HepG2 (cell line): ENCODE results near the gene AATF. TPM values are rescaled to one million over a fixed set of nuclear protein-coding genes. Genes with fewer than 3 reads are reported as not detected.
A peak's percentile ranks its signal among the peaks of the same experiment; 100 is the strongest.

Experiments used
- ATAC-seq: fragments of 200-7000 bp; cut with Tn5 transposase; 3 replicates; pipeline ENCODE4 v1.9.1; 2020; ENCODE audit warnings: mild to moderate bottlenecking, moderate library complexity
- BruUV-seq: library from RNA; stranded (reverse); fragments of 400-500 nt; replicated peaks from 2 replicates; lab custom pipeline; 2021; lab: Mats Ljungman, UMichigan
- CTCF ChIA-PET: fragments of 300-600 bp; formaldehyde crosslinking; extraction: SDS; loops from one replicate; lab custom pipeline; 2021; ENCODE audit warnings: low total read pairs, inconsistent platforms, low intra/inter-chr PET ratio; lab: Yijun Ruan, JAX
- POLR2A ChIA-PET: fragments of 350-600 bp; sonication (Branson Sonifier 250); formaldehyde crosslinking; loops from one replicate; lab custom pipeline; 2020; ENCODE audit warnings: antibody characterized with exemption, inconsistent platforms; lab: Yijun Ruan, JAX
- DNase-seq: peaks from one replicate; pipeline ENCODE4 v3.0.0-alpha.2; 2015; ENCODE audit warnings: low spot score
- FAIRE-seq: peaks from 3 replicates; lab custom pipeline; 2011; peaks lifted over from hg19 to GRCh38; lab: Jason Lieb, UNC
- H2AFZ ChIP-seq: one replicate; pipeline ENCODE4 v1.6.1; 2011; ENCODE audit warnings: low read length, inconsistent platforms
- H3K27ac ChIP-seq: fragments of 300-600 bp; 3 replicates; pipeline ENCODE4 v1.8.0; 2011; ENCODE audit warnings: mixed run types, mild to moderate bottlenecking, mixed read lengths, low read length, inconsistent platforms; ENCODE audit not compliant: insufficient read depth; ENCODE audit errors: extremely low read length
- H3K27me3 ChIP-seq, 2 experiments: fragments of 200-600 bp in 1 of 2; 2 replicates in 1 of 2; 3 replicates in 1 of 2; pipeline versions ENCODE4 v1.6.0 to v1.8.0; 2011; ENCODE audit warnings: low read length in 2 of 2, mild to moderate bottlenecking in 2 of 2, moderate library complexity in 2 of 2, inconsistent platforms in 1 of 2; ENCODE audit not compliant: insufficient read depth in 2 of 2, control insufficient read depth in 1 of 2
- H3K36me3 ChIP-seq, 2 experiments: fragments of 200-600 bp in 1 of 2; replicated peaks in 1 of 2; 2 replicates in 1 of 2; 3 replicates in 1 of 2; pipeline versions ENCODE4 v1.5.1 to v1.8.0; 2011; ENCODE audit warnings: low read length in 2 of 2, inconsistent platforms in 1 of 2; ENCODE audit not compliant: insufficient read depth in 2 of 2, control insufficient read depth in 1 of 2
- H3K4me1 ChIP-seq: 2 replicates; pipeline ENCODE4 v1.5.1; 2012; ENCODE audit warnings: low read length, inconsistent platforms; ENCODE audit not compliant: insufficient read depth
- H3K4me2 ChIP-seq: 2 replicates; pipeline ENCODE4 v1.6.0; 2011; ENCODE audit warnings: low read depth, low read length, inconsistent platforms
- H3K4me3 ChIP-seq, 3 experiments: fragments of 200-600 bp in 1 of 3; sonication (generic), shearing (Covaris generic) in 1 of 3; replicated peaks in 1 of 3; 2 replicates each; pipeline ENCODE4 v1.5.1; 2011 to 2016; ENCODE audit warnings: low read length in 3 of 3, inconsistent platforms in 2 of 3, low read depth in 2 of 3, mild to moderate bottlenecking in 2 of 3, control low read depth in 1 of 3, mixed read lengths in 1 of 3; ENCODE audit not compliant: insufficient read depth in 1 of 3
- H3K79me2 ChIP-seq: one replicate; pipeline ENCODE4 v1.6.1; 2011; ENCODE audit warnings: low read length, inconsistent platforms; ENCODE audit not compliant: insufficient read depth
- H3K9ac ChIP-seq: 2 replicates; pipeline ENCODE4 v1.6.0; 2011; ENCODE audit warnings: mild to moderate bottlenecking, low read depth, low read length, inconsistent platforms; ENCODE audit not compliant: insufficient read depth
- H3K9me3 ChIP-seq: 2 replicates; pipeline ENCODE4 v1.5.1; 2012; ENCODE audit warnings: mild to moderate bottlenecking, low read length
- H4K20me1 ChIP-seq: 2 replicates; pipeline ENCODE4 v1.6.0; 2011; ENCODE audit warnings: inconsistent platforms, mild to moderate bottlenecking, low read length, moderate library complexity; ENCODE audit not compliant: insufficient read depth
- CBX1 ChIP-seq: IDR thresholded peaks from one replicate; pipeline ENCODE4 v1.6.1; 2016; ENCODE audit warnings: antibody characterized with exemption, low read depth
- CEBPB ChIP-seq: IDR thresholded peaks from 2 replicates; pipeline ENCODE4 v1.6.1; 2011; ENCODE audit warnings: low read depth, low read length, improper control_type of control experiment, borderline replicate concordance
- FOXM1 ChIP-seq: sonication (generic); formaldehyde crosslinking; IDR thresholded peaks from 2 replicates; pipeline ENCODE4 v1.5.0; 2020; ENCODE audit warnings: missing genetic modification reagents
- KDM1A ChIP-seq: IDR thresholded peaks from 2 replicates; pipeline ENCODE4 v1.6.1; 2016; ENCODE audit warnings: missing compliant biosample characterization
- NCOR1 ChIP-seq: fragments of 200-600 bp; sonication (generic); IDR thresholded peaks from 2 replicates; pipeline ENCODE4 v1.7.0; 2017; ENCODE audit warnings: antibody characterized with exemption, low read length, borderline replicate concordance
- PITX1 ChIP-seq: sonication (generic); formaldehyde crosslinking; IDR thresholded peaks from 2 replicates; pipeline ENCODE4 v1.5.1; 2020; ENCODE audit warnings: mild to moderate bottlenecking, missing genetic modification reagents
- SRSF4 ChIP-seq: fragments of 200-400 bp; formaldehyde crosslinking; IDR thresholded peaks from one replicate; pipeline ENCODE4 v1.6.1; 2018; ENCODE audit warnings: mild to moderate bottlenecking, low read depth, low read length, moderate library complexity; ENCODE audit not compliant: poor library complexity, severe bottlenecking
- YEATS2 ChIP-seq: sonication (generic); formaldehyde crosslinking; IDR thresholded peaks from 2 replicates; pipeline ENCODE4 v1.4.0; 2020; ENCODE audit warnings: missing genetic modification reagents, borderline replicate concordance
- ZNF160 ChIP-seq: sonication (generic); formaldehyde crosslinking; IDR thresholded peaks from 2 replicates; pipeline ENCODE4 v1.8.0; 2022; ENCODE audit warnings: mild to moderate bottlenecking, inconsistent platforms, missing genetic modification reagents
- ZNF3 ChIP-seq: IDR thresholded peaks from 2 replicates; pipeline ENCODE4 v1.7.0; 2017; ENCODE audit warnings: inconsistent platforms
- WGBS: methylation state at CpG from one replicate; pipeline ENCODE4 v1.1.6; 2017; ENCODE audit warnings: low lambda C conversion rate; 5-methylcytosine and 5-hydroxymethylcytosine counted together
- in situ Hi-C: cut with HindIII; loops from 2 replicates; pipeline ENCODE4 v1.10.0; 2017; ENCODE audit warnings: low pct_unique_long_range_greater_than_20kb; ENCODE audit not compliant: extremely low pct_ligation_motif_present
- intact Hi-C: fragments of 100-400 bp; cut with micrococcal nuclease; formaldehyde crosslinking; loops from one replicate; pipeline ENCODE4 v1.10.0; 2022; ENCODE audit not compliant: unreplicated experiment
- polyA plus RNA-seq, 8 experiments: library from polyadenylated mRNA; depleted of rRNA in 3 of 8; stranded (reverse) in 7 of 8; unstranded in 1 of 8; fragments of >200 nt; fragmentation: Illumina TruSeq in 4 of 8; extraction: Trizol in 4 of 8; gene quantifications; 2 replicates each; pipeline versions ENCODE4 v1.2.1 to v1.2.3, GENCODE V29; 2011 to 2016; ENCODE audit warnings: low read depth in 4 of 8, missing spikeins in 1 of 8, mixed read lengths in 1 of 8; ENCODE audit not compliant: insufficient read depth in 1 of 8
- total RNA-seq, 5 experiments: library from RNA; depleted of rRNA; stranded (reverse); fragments of >200 nt; fragmentation: Illumina TruSeq; extraction: Trizol; gene quantifications; 2 replicates each; pipeline ENCODE4 v1.2.3, GENCODE V29; 2016; ENCODE audit warnings: low read depth in 1 of 5
- TF ChIP-seq, protein P1 (sequence below): sonication (generic); formaldehyde crosslinking; IDR thresholded peaks from 2 replicates; pipeline ENCODE4 v1.4.0; 2020; ENCODE audit warnings: missing genetic modification reagents
- TF ChIP-seq, protein P2 (sequence below): sonication (generic); formaldehyde crosslinking; IDR thresholded peaks from 2 replicates; pipeline ENCODE4 v1.4.0; 2020; ENCODE audit warnings: missing genetic modification reagents
- TF ChIP-seq, protein P3 (sequence below): sonication (generic); formaldehyde crosslinking; IDR thresholded peaks from 2 replicates; pipeline ENCODE4 v1.5.0; 2020; ENCODE audit warnings: mild to moderate bottlenecking, low read depth, missing genetic modification reagents, borderline replicate concordance
- TF ChIP-seq, protein P4 (sequence below): sonication (generic); formaldehyde crosslinking; IDR thresholded peaks from 2 replicates; pipeline ENCODE4 v1.9.0; 2021; ENCODE audit warnings: missing genetic modification reagents, borderline replicate concordance

AATF gene
- total and polyA plus RNA-seq, 2 of the 13 experiments (the other 11 are each of a cell fraction or from before 2014, with no cell fraction given) = 9.1 to 53.3 TPM

DNA sequence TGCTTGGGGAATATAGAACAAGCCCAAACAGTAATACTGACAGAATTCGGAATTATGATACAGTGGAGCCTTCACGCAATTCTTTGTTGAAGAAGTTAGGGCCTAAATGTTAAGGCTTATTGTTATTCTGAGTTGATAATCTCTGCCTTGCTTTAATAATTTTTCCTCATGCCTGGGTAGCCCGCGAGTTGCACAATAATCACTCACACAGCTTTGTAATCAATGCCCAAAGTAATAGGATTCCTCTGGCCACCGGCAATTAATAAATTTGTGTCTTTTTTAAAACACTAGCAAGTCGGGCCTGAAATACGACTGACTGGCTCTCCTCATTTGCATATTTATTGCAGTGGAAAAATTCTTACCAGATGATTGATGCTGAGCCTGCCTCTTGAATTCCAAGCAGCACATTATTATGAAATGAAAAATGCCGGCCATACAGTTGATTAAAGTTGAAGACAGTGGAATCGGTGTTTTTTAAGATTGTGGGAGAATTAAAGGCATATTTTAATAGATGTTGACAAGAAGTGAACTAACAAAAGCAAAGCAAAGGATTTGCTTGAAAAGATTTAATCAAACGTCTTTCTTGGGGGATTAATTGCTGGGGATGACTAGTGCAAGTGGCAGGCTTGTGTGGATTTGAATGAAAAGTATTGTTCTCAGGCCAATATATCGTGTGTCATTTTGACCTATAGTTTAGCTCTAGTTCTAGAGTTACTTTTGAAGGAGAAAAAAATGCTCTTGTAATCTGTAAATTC is 30.2 kb downstream of the AATF start:
- Histone ChIP-seq H3K4me3 (no peak overlapping the region), H3K79me2 (peaks cover 4% of the 10 kb centered on the region)

DNA sequence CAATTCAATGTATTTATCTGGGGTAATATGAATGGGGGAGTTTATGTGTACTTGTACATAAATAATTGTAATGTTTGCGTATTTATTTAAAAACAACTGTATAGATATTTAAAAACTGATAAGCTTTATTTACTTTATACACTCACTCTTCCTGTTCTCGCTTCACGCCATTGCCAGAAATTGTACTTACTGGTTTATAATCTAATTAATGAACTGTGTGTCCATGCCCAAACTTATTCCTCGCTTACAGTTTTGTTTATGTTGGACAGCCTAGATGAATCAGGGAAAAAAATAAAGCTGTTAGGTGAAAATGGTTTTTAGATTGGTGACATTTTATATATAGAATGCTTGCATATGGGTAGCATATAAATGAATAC is 30.8 kb downstream of the AATF start:
- BruUV-seq = no TSS peak
- no peaks in the 10 kb centered on the region for H3K9me3 ChIP-seq
- CTCF ChIA-PET = no interaction called here
- in situ Hi-C loops (no loop called here), intact Hi-C loops (no loop called here)
- H3K79me2 ChIP-seq = peaks cover 4% of the 10 kb centered on the region
- no peak overlapping the region for H3K4me3 ChIP-seq
- no peak overlapping the region for H3K9ac ChIP-seq
- WGBS = 98% methylated on average over 4 of the region's 4 CpGs
- POLR2A ChIA-PET = no interaction called here
- peaks cover 0 to 3% of the 10 kb centered on the region in 2 experiments; a peak in 2 of 5 replicates for H3K36me3 ChIP-seq
- H3K27ac ChIP-seq = no peak overlapping the region
- ATAC-seq = no peak
- no peaks in the 10 kb centered on the region for H4K20me1 ChIP-seq
- H3K27me3 ChIP-seq = no peaks in the 10 kb centered on the region
- H3K4me2 ChIP-seq = no peak overlapping the region
- no peak overlapping the region for H2AFZ ChIP-seq
- H3K4me1 ChIP-seq = no peaks in the 10 kb centered on the region
- DNase-seq = no peak
- FAIRE-seq = no peak
- TF ChIP-seq, protein P1, sequence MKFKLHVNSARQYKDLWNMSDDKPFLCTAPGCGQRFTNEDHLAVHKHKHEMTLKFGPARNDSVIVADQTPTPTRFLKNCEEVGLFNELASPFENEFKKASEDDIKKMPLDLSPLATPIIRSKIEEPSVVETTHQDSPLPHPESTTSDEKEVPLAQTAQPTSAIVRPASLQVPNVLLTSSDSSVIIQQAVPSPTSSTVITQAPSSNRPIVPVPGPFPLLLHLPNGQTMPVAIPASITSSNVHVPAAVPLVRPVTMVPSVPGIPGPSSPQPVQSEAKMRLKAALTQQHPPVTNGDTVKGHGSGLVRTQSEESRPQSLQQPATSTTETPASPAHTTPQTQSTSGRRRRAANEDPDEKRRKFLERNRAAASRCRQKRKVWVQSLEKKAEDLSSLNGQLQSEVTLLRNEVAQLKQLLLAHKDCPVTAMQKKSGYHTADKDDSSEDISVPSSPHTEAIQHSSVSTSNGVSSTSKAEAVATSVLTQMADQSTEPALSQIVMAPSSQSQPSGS (CRISPR knock-in tag) = no peak
- TF ChIP-seq, protein P2, sequence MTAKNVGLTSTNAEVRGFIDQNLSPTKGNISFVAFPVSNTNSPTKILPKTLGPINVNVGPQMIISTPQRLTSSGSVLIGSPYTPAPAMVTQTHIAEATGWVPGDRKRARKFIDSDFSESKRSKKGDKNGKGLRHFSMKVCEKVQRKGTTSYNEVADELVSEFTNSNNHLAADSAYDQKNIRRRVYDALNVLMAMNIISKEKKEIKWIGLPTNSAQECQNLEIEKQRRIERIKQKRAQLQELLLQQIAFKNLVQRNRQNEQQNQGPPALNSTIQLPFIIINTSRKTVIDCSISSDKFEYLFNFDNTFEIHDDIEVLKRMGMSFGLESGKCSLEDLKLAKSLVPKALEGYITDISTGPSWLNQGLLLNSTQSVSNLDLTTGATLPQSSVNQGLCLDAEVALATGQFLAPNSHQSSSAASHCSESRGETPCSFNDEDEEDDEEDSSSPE (CRISPR knock-in tag) = no peak
- no peak for TF ChIP-seq NCOR1
- TF ChIP-seq KDM1A = no peak
- TF ChIP-seq, protein P3, sequence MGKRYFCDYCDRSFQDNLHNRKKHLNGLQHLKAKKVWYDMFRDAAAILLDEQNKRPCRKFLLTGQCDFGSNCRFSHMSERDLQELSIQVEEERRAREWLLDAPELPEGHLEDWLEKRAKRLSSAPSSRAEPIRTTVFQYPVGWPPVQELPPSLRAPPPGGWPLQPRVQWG (CRISPR knock-in tag) = no peak
- no peak for TF ChIP-seq SRSF4
- TF ChIP-seq, protein P4, sequence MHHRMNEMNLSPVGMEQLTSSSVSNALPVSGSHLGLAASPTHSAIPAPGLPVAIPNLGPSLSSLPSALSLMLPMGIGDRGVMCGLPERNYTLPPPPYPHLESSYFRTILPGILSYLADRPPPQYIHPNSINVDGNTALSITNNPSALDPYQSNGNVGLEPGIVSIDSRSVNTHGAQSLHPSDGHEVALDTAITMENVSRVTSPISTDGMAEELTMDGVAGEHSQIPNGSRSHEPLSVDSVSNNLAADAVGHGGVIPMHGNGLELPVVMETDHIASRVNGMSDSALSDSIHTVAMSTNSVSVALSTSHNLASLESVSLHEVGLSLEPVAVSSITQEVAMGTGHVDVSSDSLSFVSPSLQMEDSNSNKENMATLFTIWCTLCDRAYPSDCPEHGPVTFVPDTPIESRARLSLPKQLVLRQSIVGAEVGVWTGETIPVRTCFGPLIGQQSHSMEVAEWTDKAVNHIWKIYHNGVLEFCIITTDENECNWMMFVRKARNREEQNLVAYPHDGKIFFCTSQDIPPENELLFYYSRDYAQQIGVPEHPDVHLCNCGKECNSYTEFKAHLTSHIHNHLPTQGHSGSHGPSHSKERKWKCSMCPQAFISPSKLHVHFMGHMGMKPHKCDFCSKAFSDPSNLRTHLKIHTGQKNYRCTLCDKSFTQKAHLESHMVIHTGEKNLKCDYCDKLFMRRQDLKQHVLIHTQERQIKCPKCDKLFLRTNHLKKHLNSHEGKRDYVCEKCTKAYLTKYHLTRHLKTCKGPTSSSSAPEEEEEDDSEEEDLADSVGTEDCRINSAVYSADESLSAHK (CRISPR knock-in tag) = no peak
- TF ChIP-seq FOXM1 (CRISPR knock-in tag) = no peak
- no peak for TF ChIP-seq ZNF3 (CRISPR knock-in tag)
- TF ChIP-seq YEATS2 (CRISPR knock-in tag) = no peak
- TF ChIP-seq PITX1 (CRISPR knock-in tag) = no peak

More for the DNA sequence above, 30.2 kb downstream of the AATF start:
- BruUV-seq = no TSS peak
- ATAC-seq = no peak
- no peak for FAIRE-seq
- H3K36me3 ChIP-seq = peaks cover 0 to 3% of the 10 kb centered on the region in 2 experiments; a peak in 1 of 5 replicates
- in situ Hi-C loops (no loop called here), intact Hi-C loops (no loop called here)
- WGBS = 97% methylated on average over 11 of the region's 11 CpGs
- no peak for DNase-seq
- TF ChIP-seq CBX1 = no peak
- TF ChIP-seq ZNF160 = no peak
- peak; percentile 30; the same call in 1 of the 2 replicates for TF ChIP-seq CEBPB
- TF ChIP-seq, all 625 proteins: peak for 1
- Histone ChIP-seq H3K4me1 (no peaks in the 10 kb centered on the region), H3K4me2 (no peak overlapping the region), H3K9me3 (no peaks in the 10 kb centered on the region), H3K27ac (no peak overlapping the region), H3K9ac (no peak overlapping the region), H4K20me1 (no peaks in the 10 kb centered on the region), H2AFZ (no peak overlapping the region), H3K27me3 (no peaks in the 10 kb centered on the region)
- POLR2A ChIA-PET = no interaction called here
- CTCF ChIA-PET = no interaction called here
